Thymus (tissue), 11 donors: ENCODE measurements around the gene ADAMTSL1. TPM values are rescaled to one million over a fixed set of nuclear protein-coding genes. Genes with fewer than 3 reads are reported as not detected.
A peak's percentile ranks its signal among the peaks of the same experiment; 100 is the strongest.

ENCODE experiments used
- DNase-seq, 9 donors: peaks; one replicate each; pipeline ENCODE4 v3.0.0-alpha.2; 2013; ENCODE audit warnings: low spot score in 9 of 9, low read depth in 6 of 9, missing footprints in 1 of 9
- H3K27ac ChIP-seq, 2 donors: one replicate each; pipeline ENCODE4 v1.5.1; 2013; ENCODE audit warnings: control low read depth in 1 of 2, low read depth in 1 of 2, low read length in 1 of 2, mild to moderate bottlenecking in 1 of 2, moderate library complexity in 1 of 2
- H3K27me3 ChIP-seq, 2 donors: one replicate each; pipeline ENCODE4 v1.5.1; 2013; ENCODE audit warnings: low read length in 1 of 2; ENCODE audit not compliant: control insufficient read depth in 2 of 2, insufficient read depth in 1 of 2
- H3K36me3 ChIP-seq, 2 donors: one replicate each; pipeline ENCODE4 v1.5.1; 2013; ENCODE audit warnings: low read length in 1 of 2, mild to moderate bottlenecking in 1 of 2, moderate library complexity in 1 of 2; ENCODE audit not compliant: control insufficient read depth in 2 of 2, insufficient read depth in 2 of 2
- H3K4me1 ChIP-seq, 2 donors: one replicate each; pipeline ENCODE4 v1.5.1; 2013; ENCODE audit warnings: low read length in 2 of 2; ENCODE audit not compliant: control insufficient read depth in 2 of 2, insufficient read depth in 2 of 2
- H3K4me3 ChIP-seq, 2 donors: one replicate each; pipeline ENCODE4 v1.5.1; 2013; ENCODE audit warnings: low read length in 2 of 2, control low read depth in 1 of 2, mild to moderate bottlenecking in 1 of 2
- H3K9me3 ChIP-seq, 2 donors: one replicate each; pipeline ENCODE4 v1.5.1; 2013; ENCODE audit warnings: low read length in 1 of 2, mild to moderate bottlenecking in 1 of 2; ENCODE audit not compliant: control insufficient read depth in 2 of 2, insufficient read depth in 1 of 2
- WGBS: extraction: QIAGEN DNeasy Blood & Tissue Kit; methylation state at CpG from one replicate; pipeline ENCODE4 v1.1.7; 2013; 5-methylcytosine and 5-hydroxymethylcytosine counted together
- polyA plus RNA-seq: library from polyadenylated mRNA; stranded (reverse); fragments of 200-250 nt; gene quantifications from one replicate; pipeline ENCODE4 v1.2.3, GENCODE V29; 2013
- total RNA-seq: library from RNA; stranded (reverse); fragments of 120-200 nt; gene quantifications from one replicate; pipeline ENCODE4 v1.2.4, GENCODE V29; 2013
- donor health status: healthy.

Gene ADAMTSL1
- total and polyA plus RNA-seq, 2 donors, result 0.34 to 2.3 TPM

DNA sequence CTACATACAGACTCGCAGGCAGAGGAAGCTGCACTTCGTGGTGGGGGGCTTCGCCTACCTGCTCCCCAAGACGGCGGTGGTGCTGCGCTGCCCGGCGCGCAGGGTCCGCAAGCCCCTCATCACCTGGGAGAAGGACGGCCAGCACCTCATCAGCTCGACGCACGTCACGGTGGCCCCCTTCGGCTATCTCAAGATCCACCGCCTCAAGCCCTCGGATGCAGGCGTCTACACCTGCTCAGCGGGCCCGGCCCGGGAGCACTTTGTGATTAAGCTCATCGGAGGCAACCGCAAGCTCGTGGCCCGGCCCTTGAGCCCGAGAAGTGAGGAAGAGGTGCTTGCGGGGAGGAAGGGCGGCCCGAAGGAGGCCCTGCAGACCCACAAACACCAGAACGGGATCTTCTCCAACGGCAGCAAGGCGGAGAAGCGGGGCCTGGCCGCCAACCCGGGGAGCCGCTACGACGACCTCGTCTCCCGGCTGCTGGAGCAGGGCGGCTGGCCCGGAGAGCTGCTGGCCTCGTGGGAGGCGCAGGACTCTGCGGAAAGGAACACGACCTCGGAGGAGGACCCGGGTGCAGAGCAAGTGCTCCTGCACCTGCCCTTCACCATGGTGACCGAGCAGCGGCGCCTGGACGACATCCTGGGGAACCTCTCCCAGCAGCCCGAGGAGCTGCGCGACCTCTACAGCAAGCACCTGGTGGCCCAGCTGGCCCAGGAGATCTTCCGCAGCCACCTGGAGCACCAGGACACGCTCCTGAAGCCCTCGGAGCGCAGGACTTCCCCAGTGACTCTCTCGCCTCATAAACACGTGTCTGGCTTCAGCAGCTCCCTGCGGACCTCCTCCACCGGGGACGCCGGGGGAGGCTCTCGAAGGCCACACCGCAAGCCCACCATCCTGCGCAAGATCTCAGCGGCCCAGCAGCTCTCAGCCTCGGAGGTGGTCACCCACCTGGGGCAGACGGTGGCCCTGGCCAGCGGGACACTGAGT, 303.2 kb downstream of the ADAMTSL1 start:
- Histone ChIP-seq H3K36me3 (no peaks in the 10 kb centered on the region), H3K27ac (no peak overlapping the region), H3K9me3 (peaks cover 0 to 7% of the 10 kb centered on the region in 2 donors), H3K4me3 (no peak overlapping the region), H3K27me3 (no peaks in the 10 kb centered on the region), H3K4me1 (no peaks in the 10 kb centered on the region)
- WGBS, result 98% methylated on average over 73 of the region's 73 CpGs
- DNase-seq, result no peak

DNA sequence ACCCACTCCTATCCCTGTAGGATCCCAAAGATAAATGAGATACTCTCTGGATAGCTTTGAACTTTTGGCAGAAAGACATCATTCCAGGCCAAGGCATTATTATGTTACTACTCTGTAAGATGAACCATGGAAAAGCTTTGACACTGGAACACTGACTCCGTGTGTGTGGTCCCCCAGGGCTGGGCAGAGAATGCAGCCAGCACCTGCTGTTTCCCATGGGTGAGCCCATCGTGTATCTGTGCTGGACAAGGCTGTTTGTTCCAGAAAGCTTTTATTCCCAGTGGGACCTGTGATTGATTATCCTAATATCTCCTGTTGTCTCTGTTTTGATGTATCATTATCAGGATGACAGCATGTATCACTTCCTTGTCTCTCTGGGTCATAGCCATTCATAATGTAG, 304.2 kb downstream of the ADAMTSL1 start:
- no peak for DNase-seq
- Histone ChIP-seq H3K27ac (no peak overlapping the region), H3K4me3 (no peak overlapping the region), H3K36me3 (no peaks in the 10 kb centered on the region), H3K27me3 (no peaks in the 10 kb centered on the region), H3K4me1 (no peaks in the 10 kb centered on the region), H3K9me3 (peaks cover 0 to 7% of the 10 kb centered on the region in 2 donors)
- 89% methylated on average over 2 of the region's 2 CpGs for WGBS

DNA sequence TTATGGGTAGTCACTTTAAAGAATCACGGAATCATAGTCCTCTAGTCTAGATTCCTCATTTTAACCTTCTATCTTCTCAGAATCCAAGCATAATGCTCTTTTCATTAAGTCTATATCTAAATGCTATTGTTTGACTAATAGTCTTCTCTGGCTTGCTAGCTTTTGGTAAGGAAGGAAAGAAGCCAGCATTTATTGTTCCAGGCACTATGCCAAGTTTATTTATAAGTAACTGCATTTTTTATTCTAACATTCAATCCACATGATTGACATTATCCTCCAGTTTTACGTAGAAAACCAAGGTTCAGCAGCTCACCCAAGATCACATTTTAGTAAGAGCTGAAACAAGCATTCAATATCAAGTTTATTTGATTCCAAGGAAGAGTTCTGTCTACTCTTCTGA, 304.9 kb downstream of the ADAMTSL1 start:
- no peak for DNase-seq

DNA sequence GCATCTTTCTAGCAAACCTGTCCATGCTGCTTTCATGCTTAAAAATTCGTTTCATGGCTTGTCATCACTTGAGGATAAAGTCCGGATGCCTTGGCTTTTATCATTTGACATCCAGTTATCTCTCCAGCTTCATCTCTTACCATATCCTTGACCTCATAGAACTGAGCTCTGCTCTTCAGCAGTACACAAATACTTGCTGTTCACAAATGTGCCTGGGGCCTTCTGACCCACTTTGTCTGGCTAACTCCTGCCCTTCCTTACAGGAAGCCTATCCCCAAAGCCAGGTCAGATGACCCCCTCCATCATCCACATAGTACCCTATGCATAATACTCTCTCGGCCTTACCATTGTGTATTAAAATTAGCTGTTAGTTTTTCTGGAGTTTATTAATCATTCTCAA, 310.0 kb downstream of the ADAMTSL1 start:
- WGBS, result 81% methylated on average over 3 of the region's 3 CpGs
- Histone ChIP-seq H3K4me3 (no peak overlapping the region), H3K9me3 (no peaks in the 10 kb centered on the region), H3K36me3 (no peaks in the 10 kb centered on the region), H3K27me3 (no peaks in the 10 kb centered on the region), H3K27ac (no peak overlapping the region), H3K4me1 (no peaks in the 10 kb centered on the region)
- no peak for DNase-seq

More for the DNA sequence above, 304.9 kb downstream of the ADAMTSL1 start:
- H3K27ac ChIP-seq, result no peak overlapping the region
- H3K4me1 ChIP-seq, result no peaks in the 10 kb centered on the region
- WGBS, result 89% methylated on average over 2 of the region's 2 CpGs
- H3K9me3 ChIP-seq, result peaks cover 0 to 7% of the 10 kb centered on the region in 2 donors
- H3K27me3 ChIP-seq, result no peaks in the 10 kb centered on the region
- H3K36me3 ChIP-seq, result no peaks in the 10 kb centered on the region
- no peak overlapping the region for H3K4me3 ChIP-seq

DNA sequence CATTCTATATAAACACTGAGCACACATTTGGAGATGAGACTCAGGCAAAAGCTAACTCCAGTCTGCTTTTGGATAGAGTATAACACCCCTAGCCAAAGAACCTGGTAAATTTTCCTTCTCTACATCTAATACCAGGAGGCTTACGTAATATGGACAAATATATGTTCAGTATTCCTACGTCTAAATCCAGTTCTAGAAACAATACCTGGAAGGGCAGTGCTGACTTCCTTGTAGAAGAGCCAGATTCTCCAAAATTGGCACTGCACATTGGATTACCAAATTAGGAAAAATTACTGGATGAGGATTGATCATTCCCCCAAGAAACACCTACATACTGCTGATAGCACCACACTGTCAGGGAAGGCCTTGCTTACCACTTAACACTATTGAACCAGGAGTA, 311.7 kb downstream of the ADAMTSL1 start:
- no peak overlapping the region for H3K27ac ChIP-seq
- H3K27me3 ChIP-seq, result no peaks in the 10 kb centered on the region
- no peaks in the 10 kb centered on the region for H3K4me1 ChIP-seq
- no peak for DNase-seq
- H3K36me3 ChIP-seq, result no peaks in the 10 kb centered on the region
- H3K9me3 ChIP-seq, result no peaks in the 10 kb centered on the region
- H3K4me3 ChIP-seq, result no peak overlapping the region
- WGBS, result 95% methylated on average over 2 of the region's 2 CpGs

DNA sequence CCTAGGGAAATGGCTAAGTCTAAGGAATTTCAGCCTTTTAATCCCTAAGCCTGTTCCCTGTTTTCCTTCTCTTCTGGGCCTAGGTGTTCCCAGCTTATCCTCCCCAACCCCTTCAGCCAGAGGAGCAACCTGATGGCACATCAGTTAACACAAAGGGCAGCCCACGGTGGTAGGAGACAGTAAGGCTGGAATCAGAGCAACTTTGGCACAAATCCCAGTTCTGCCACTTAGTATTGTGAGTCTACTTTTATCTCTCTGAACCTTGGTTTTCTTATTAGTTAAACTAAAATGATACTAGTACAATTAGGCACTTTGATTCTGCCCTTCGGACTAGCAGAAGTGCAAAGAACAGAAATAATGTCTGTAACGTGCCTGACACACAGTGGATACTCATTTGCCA, 312.2 kb downstream of the ADAMTSL1 start:
- DNase-seq, result no peak
- Histone ChIP-seq H3K36me3 (no peaks in the 10 kb centered on the region), H3K27me3 (no peaks in the 10 kb centered on the region), H3K9me3 (no peaks in the 10 kb centered on the region), H3K27ac (no peak overlapping the region), H3K4me3 (no peak overlapping the region), H3K4me1 (no peaks in the 10 kb centered on the region)
- 78% methylated on average over 3 of the region's 3 CpGs for WGBS

DNA sequence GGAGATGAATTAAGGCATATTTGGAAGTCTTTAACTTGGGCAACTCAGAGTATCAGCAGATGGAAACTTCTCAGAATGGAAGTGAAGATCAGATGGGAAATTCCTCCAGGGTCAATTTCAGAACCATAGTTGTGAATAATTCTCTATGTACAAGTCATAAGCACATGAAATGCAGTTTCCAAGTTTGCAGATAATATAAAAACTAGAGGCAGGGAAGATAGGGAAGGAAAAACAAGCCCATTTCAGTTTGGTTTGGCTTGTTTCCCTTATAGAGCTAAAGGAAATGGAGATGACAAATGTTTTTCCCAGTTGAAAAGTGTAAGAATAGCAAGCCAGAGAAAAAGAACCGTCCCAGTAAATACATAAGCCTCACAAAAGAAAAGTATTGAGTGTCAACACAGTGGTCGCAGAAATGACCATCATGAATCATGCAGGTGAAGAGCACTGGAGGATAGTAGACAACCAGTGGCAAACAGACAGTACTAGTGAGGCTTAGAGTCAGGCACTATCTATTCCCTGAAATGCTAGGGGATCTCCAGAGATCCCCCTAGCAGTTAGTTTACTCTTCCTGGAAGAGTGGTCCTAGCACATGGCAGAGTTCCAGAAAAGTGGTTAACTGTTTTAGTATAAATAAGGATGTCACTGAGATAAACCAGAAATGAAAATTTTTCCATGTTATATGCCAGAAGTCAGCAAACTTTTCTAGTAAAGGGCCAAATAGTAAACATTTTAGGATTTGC, 313.1 kb downstream of the ADAMTSL1 start:
- H3K9me3 ChIP-seq, result no peaks in the 10 kb centered on the region
- 55% methylated on average over 2 of the region's 2 CpGs for WGBS
- H3K4me3 ChIP-seq, result no peak overlapping the region
- H3K4me1 ChIP-seq, result no peaks in the 10 kb centered on the region
- no peak for DNase-seq
- H3K27ac ChIP-seq, result no peak overlapping the region
- no peaks in the 10 kb centered on the region for H3K27me3 ChIP-seq
- H3K36me3 ChIP-seq, result no peaks in the 10 kb centered on the region

DNA sequence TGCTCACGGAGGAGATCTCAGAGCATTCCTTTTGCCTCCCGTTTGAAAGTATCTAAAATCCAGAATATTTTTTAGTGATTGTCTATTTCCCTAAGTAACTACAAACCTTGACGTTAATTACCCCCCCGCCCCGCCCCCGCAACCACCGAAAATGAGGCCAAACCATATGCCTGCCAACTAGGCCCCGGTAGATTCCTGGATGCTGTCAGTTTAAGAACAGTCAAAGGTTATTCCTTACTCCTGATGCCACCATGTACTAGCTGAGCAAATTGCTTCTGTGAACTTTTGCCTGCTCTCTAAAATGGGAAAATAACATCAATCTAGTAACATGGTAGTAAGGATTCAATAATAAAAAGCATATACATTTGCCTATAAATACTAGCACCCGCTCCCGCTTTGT, 314.3 kb downstream of the ADAMTSL1 start:
- H3K4me3 ChIP-seq, result no peak overlapping the region
- no peak for DNase-seq
- WGBS, result 95% methylated on average over 10 of the region's 10 CpGs
- H3K36me3 ChIP-seq, result no peaks in the 10 kb centered on the region
- no peak overlapping the region for H3K27ac ChIP-seq
- no peaks in the 10 kb centered on the region for H3K9me3 ChIP-seq
- H3K27me3 ChIP-seq, result no peaks in the 10 kb centered on the region
- H3K4me1 ChIP-seq, result no peaks in the 10 kb centered on the region

DNA sequence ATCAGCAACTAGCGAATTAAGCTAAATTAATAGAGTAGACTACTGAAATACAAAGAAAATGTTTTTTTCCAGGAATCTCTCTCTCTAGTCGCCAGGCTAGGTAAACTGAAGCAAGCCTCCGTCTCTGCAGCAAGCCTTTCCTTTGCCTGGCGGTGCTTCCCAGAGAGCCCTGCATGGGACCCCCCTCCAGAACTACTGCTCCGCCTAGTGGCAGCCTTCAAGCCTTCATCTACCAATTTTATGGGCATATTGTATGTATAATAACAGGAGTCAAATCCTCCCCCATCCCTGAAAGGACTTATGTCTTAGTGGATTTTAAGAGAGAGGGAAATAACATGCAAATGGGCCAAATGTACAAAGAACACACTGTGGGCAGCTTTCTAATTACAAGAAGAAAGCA, 317.1 kb downstream of the ADAMTSL1 start:
- Histone ChIP-seq H3K27ac (no peak overlapping the region), H3K4me1 (no peaks in the 10 kb centered on the region), H3K36me3 (no peaks in the 10 kb centered on the region), H3K4me3 (no peak overlapping the region), H3K27me3 (no peaks in the 10 kb centered on the region), H3K9me3 (no peaks in the 10 kb centered on the region)
- peak in 2 of 9 donors; percentile 2 to 7 for DNase-seq
- WGBS, result 95% methylated on average over 5 of the region's 5 CpGs
